ENCODE data around the gene PFDN2.
"Not testable (repeated sequence)": the region's sequence is repeated elsewhere in the genome, so short reads cannot be mapped to it uniquely, and the experiment has no call there.

The PFDN2 gene

DNA sequence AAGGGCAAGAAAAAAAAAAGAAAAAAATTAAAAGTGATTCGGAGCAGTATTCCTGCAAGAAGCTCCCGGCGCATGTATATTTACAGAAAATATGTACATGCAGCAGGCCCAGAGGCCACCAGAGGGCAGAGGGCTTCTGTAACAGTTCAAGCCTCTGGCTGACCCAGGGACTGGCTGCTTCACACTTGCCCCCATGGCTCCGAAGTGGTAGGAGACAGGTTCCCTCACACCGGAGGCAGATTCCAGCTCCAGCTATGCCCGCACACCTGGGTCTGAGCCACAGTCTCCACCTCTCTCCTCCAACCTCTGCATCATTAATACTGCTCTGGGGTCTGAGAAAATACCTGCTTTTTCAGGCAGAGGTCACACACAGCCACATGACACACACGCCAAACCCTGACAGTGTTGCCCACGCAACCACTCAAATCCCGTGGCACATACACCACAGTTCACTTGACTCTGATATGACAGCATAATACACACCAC is 45.9 kb downstream of the PFDN2 start:
- TF ChIP-seq CTCF (IDR thresholded peaks at IDR 0.05; ENCODE audit: extremely low read depth, insufficient read depth, missing control alignments) = peak; percentile 76
- peak; percentile 77 for DNase-seq (ENCODE audit: low spot score)
- in situ Hi-C loops (cut with MboI; ENCODE audit: low pct_unique_long_range_greater_than_20kb, low sequenced_read_pairs, unreplicated experiment) = no loop called here

DNA sequence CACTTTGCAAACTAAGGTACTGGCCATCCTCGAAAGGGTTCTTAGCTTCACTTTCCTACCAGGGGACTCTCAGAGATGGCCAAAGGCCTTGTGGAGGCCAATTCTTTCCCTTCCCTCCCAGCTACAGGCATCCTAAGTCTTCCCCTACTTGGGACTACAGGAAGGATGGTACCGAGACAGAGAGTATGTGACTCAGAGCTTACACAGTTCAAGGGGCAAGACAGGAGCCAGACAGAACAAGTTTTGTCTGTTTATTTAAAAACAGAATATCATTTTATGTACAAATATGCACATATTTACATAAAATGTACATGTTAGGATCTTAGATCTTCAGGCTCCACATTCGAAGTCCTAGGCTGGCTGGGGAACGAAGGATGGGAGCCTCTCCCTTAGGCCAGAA is 47.1 kb downstream of the PFDN2 start:
- TF ChIP-seq CTCF (IDR thresholded peaks at IDR 0.05; ENCODE audit: extremely low read depth, insufficient read depth, missing control alignments) = no peak
- in situ Hi-C loops (cut with MboI; ENCODE audit: low pct_unique_long_range_greater_than_20kb, low sequenced_read_pairs, unreplicated experiment) = no loop called here
- DNase-seq (ENCODE audit: low spot score) = no peak

- TF ChIP-seq CTCF (IDR thresholded peaks at IDR 0.05; ENCODE audit: extremely low read depth, insufficient read depth, missing control alignments) = no peak
- in situ Hi-C loops (cut with MboI; ENCODE audit: low pct_unique_long_range_greater_than_20kb, low sequenced_read_pairs, unreplicated experiment) = no loop called here
- peak; percentile 96 for DNase-seq (ENCODE audit: low spot score)
Observed at GRCh38 chr1:161069731-161070270, 48.0 kb downstream of the PFDN2 start, which contains the start of gene ARHGAP30. Gene ARHGAP30, minus strand, starts transcription at chr1:161069891. Its CDS starts 267 bp downstream, at chr1:161069624.

- no peak for TF ChIP-seq CTCF (IDR thresholded peaks at IDR 0.05; ENCODE audit: extremely low read depth, insufficient read depth, missing control alignments)
Observed at GRCh38 chr1:161069241-161069640, 48.6 kb downstream of the PFDN2 start.

GRCh38 chr1:161068306-161069234 is 49.3 kb downstream of the PFDN2 start:
- TF ChIP-seq CTCF (IDR thresholded peaks at IDR 0.05; ENCODE audit: extremely low read depth, insufficient read depth, missing control alignments) = no peak
- peak; percentile 84 for DNase-seq (ENCODE audit: low spot score)
- in situ Hi-C loops (cut with MboI; ENCODE audit: low pct_unique_long_range_greater_than_20kb, low sequenced_read_pairs, unreplicated experiment) = no loop called here

More at GRCh38 chr1:161069241-161069640, 48.6 kb downstream of the PFDN2 start:
- in situ Hi-C loops (cut with MboI; ENCODE audit: low pct_unique_long_range_greater_than_20kb, low sequenced_read_pairs, unreplicated experiment) = no loop called here
- DNase-seq (ENCODE audit: low spot score) = no peak

- DNase-seq (ENCODE audit: low spot score) = no peak
- in situ Hi-C loops (cut with MboI; ENCODE audit: low pct_unique_long_range_greater_than_20kb, low sequenced_read_pairs, unreplicated experiment) = no loop called here
- TF ChIP-seq CTCF (IDR thresholded peaks at IDR 0.05; ENCODE audit: extremely low read depth, insufficient read depth, missing control alignments) = no peak
Observed at GRCh38 chr1:161066694-161067093, 51.1 kb downstream of the PFDN2 start.

DNA sequence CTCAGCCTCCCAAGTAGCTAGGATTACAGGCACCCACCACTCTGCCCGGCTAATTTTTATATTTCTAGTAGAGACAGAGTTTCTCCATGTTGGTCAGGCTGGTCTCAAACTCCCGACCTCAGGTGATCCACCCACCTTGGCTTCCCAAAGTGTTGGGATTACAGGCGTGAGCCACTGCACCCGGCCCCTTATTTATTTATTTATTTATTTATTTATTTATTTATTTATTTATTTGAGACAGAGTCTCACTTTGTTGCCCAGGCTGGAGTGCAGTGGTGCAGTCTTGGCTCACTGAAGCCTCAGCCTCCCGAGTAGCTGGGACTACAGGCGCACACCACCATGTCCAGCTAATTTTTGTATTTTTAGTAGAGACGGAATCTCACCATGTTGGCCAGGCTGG is 52.2 kb downstream of the PFDN2 start:
- in situ Hi-C loops (cut with MboI; ENCODE audit: low pct_unique_long_range_greater_than_20kb, low sequenced_read_pairs, unreplicated experiment); DNase-seq (ENCODE audit: low spot score): not testable (repeated sequence)

GRCh38 chr1:161063936-161064335 is 53.9 kb downstream of the PFDN2 start:
- DNase-seq (ENCODE audit: low spot score); in situ Hi-C loops (cut with MboI; ENCODE audit: low pct_unique_long_range_greater_than_20kb, low sequenced_read_pairs, unreplicated experiment): not testable (repeated sequence)

Data from GM13977 (cell line).